GM23248 (cell line): Measurements from ENCODE around the gene CYP4F12. TPM values are rescaled to one million over a fixed set of nuclear protein-coding genes. Genes with fewer than 3 reads are reported as not detected.

Source experiments
- DNase-seq: peaks from one replicate; pipeline ENCODE4 v3.0.0-alpha.2; 2015
- H2AFZ ChIP-seq: fragments of 200-600 bp; sonication (generic); 2 replicates; pipeline ENCODE4 v1.6.1; 2016; ENCODE audit warnings: antibody characterized with exemption
- H3F3A ChIP-seq: fragments of 200-600 bp; sonication (generic); 2 replicates; pipeline ENCODE4 v1.6.1; 2016; ENCODE audit warnings: mild to moderate bottlenecking, antibody characterized with exemption, mixed run types; ENCODE audit not compliant: insufficient read depth
- H3K27ac ChIP-seq: fragments of 200-600 bp; sonication (generic); 2 replicates; pipeline ENCODE4 v1.5.1; 2016; ENCODE audit warnings: mild to moderate bottlenecking
- H3K27me3 ChIP-seq: fragments of 200-600 bp; sonication (generic); replicated peaks from 2 replicates; pipeline ENCODE4 v1.6.1; 2016; ENCODE audit warnings: mild to moderate bottlenecking; ENCODE audit not compliant: insufficient read depth
- H3K36me3 ChIP-seq: fragments of 200-600 bp; sonication (generic); 2 replicates; pipeline ENCODE4 v1.6.1; 2016; ENCODE audit warnings: low read depth, mild to moderate bottlenecking
- H3K4me1 ChIP-seq: fragments of 200-600 bp; sonication (generic); 2 replicates; pipeline ENCODE4 v1.6.1; 2016; ENCODE audit warnings: mild to moderate bottlenecking; ENCODE audit not compliant: insufficient read depth
- H3K4me2 ChIP-seq: fragments of 200-600 bp; sonication (generic); one replicate; pipeline ENCODE4 v1.6.1; 2016; ENCODE audit warnings: mild to moderate bottlenecking; ENCODE audit not compliant: unreplicated experiment
- H3K4me3 ChIP-seq: fragments of 200-600 bp; sonication (generic); 2 replicates; pipeline ENCODE4 v1.5.1; 2016; ENCODE audit warnings: mild to moderate bottlenecking
- H3K79me2 ChIP-seq: fragments of 200-600 bp; sonication (generic); 2 replicates; pipeline ENCODE4 v1.6.1; 2016; ENCODE audit warnings: mild to moderate bottlenecking; ENCODE audit not compliant: insufficient read depth
- H3K9ac ChIP-seq: fragments of 200-600 bp; sonication (generic); 2 replicates; pipeline ENCODE4 v1.6.1; 2016; ENCODE audit warnings: mild to moderate bottlenecking
- H3K9me2 ChIP-seq: fragments of 200-600 bp; sonication (generic); 2 replicates; pipeline ENCODE4 v1.6.1; 2016; ENCODE audit warnings: mixed run types, mild to moderate bottlenecking, moderate library complexity; ENCODE audit not compliant: insufficient read depth
- H3K9me3 ChIP-seq: fragments of 200-600 bp; sonication (generic); one replicate; pipeline ENCODE4 v1.6.1; 2017; ENCODE audit warnings: low read depth
- H4K20me1 ChIP-seq: fragments of 200-600 bp; sonication (generic); 2 replicates; pipeline ENCODE4 v1.6.0; 2016; ENCODE audit not compliant: insufficient read depth
- EZH2 ChIP-seq: fragments of 200-600 bp; sonication (generic); IDR thresholded peaks from 2 replicates; pipeline ENCODE4 v1.6.1; 2018; ENCODE audit warnings: antibody characterized with exemption, mild to moderate bottlenecking; ENCODE audit not compliant: insufficient read depth, poor library complexity, severe bottlenecking
- EZH2phosphoT487 ChIP-seq: fragments of 200-600 bp; sonication (generic); IDR thresholded peaks from 2 replicates; pipeline ENCODE4 v1.6.1; 2018; ENCODE audit warnings: antibody characterized with exemption, moderate library complexity, mild to moderate bottlenecking, low read depth; ENCODE audit not compliant: insufficient read depth
- WGBS, 2 experiments: methylation state at CpG; one replicate each; pipeline ENCODE4 v1.1.6; 2015 to 2017; ENCODE audit warnings: low lambda C conversion rate in 2 of 2, low coverage in 1 of 2; ENCODE audit errors: missing lambda C conversion rate in 2 of 2; 5-methylcytosine and 5-hydroxymethylcytosine counted together
- in situ Hi-C: fragments of 300-500 bp; cut with MboI; formaldehyde crosslinking; loops from 2 replicates; pipeline ENCODE4 v1.15.0; 2020
- polyA plus RNA-seq: library from polyadenylated mRNA; unstranded; fragments of >200 nt; fragmentation: Nextera tagmentation; extraction: Ambion mirVana; gene quantifications from 2 replicates; pipeline ENCODE4 v1.2.1, GENCODE V29; 2016
- total RNA-seq: library from RNA; depleted of rRNA; stranded (reverse); fragments of >200 nt; shearing (Covaris generic); gene quantifications from 2 replicates; pipeline ENCODE4 v1.2.3, GENCODE V29; 2014

The CYP4F12 gene
- total and polyA plus RNA-seq, 2 experiments from 2014 or later = not detected

GRCh38 chr19:15640904-15641597 lies 31.8 kb upstream of the CYP4F12 start:
- Histone ChIP-seq H3K9me3 (no peaks in the 10 kb centered on the region), H3K9ac (no peak overlapping the region), H3K4me1 (no peaks in the 10 kb centered on the region), H3K79me2 (no peaks in the 10 kb centered on the region), H3K36me3 (no peaks in the 10 kb centered on the region), H2AFZ (no peak overlapping the region), H3K27ac (no peak overlapping the region), H3K9me2 (no peaks in the 10 kb centered on the region), H3F3A (no peaks in the 10 kb centered on the region), H3K4me2 (no peak overlapping the region), H4K20me1 (no peaks in the 10 kb centered on the region), H3K4me3 (no peak overlapping the region), H3K27me3 (peaks cover 3% of the 10 kb centered on the region; the same call in 1 of the 2 replicates)
- in situ Hi-C loops = loop anchor here (25.0 kb wide), 2 partner anchors 546 to 746 kb away; partner anchors contain the start of genes AP1M1 and FAM32A
- 41 to 45% methylated on average over 12 of the region's 12 CpGs for WGBS, 2 experiments
- no peak for TF ChIP-seq EZH2
- no peak for TF ChIP-seq EZH2phosphoT487
- peak; percentile 1 for DNase-seq

- no peaks in the 10 kb centered on the region for H3K4me1 ChIP-seq
- no peak overlapping the region for H3K9ac ChIP-seq
- in situ Hi-C loops = loop anchor here (25.0 kb wide), 2 partner anchors 545 to 745 kb away; partner anchors contain the start of genes AP1M1 and FAM32A
- no peaks in the 10 kb centered on the region for H3K9me2 ChIP-seq
- no peaks in the 10 kb centered on the region for H3K79me2 ChIP-seq
- no peak overlapping the region for H2AFZ ChIP-seq
- H3K27ac ChIP-seq = no peak overlapping the region
- no peaks in the 10 kb centered on the region for H4K20me1 ChIP-seq
- no peak overlapping the region for H3K4me2 ChIP-seq
- no peaks in the 10 kb centered on the region for H3F3A ChIP-seq
- DNase-seq = no peak
- no peaks in the 10 kb centered on the region for H3K36me3 ChIP-seq
- H3K27me3 ChIP-seq = peaks cover 3% of the 10 kb centered on the region; the same call in 1 of the 2 replicates
- 20 to 29% methylated on average over 5 of the region's 5 CpGs for WGBS, 2 experiments
- no peak for TF ChIP-seq EZH2
- no peak for TF ChIP-seq EZH2phosphoT487
- no peak overlapping the region for H3K4me3 ChIP-seq
- no peaks in the 10 kb centered on the region for H3K9me3 ChIP-seq
Observed at GRCh38 chr19:15641901-15642491, 30.9 kb upstream of the CYP4F12 start.

- Histone ChIP-seq H2AFZ (no peak overlapping the region), H3K36me3 (no peaks in the 10 kb centered on the region), H3K79me2 (no peaks in the 10 kb centered on the region), H3F3A (no peaks in the 10 kb centered on the region), H3K4me3 (no peak overlapping the region), H3K9me3 (no peaks in the 10 kb centered on the region), H3K9ac (no peak overlapping the region), H4K20me1 (no peaks in the 10 kb centered on the region), H3K4me1 (no peaks in the 10 kb centered on the region), H3K27me3 (no peaks in the 10 kb centered on the region), H3K9me2 (no peaks in the 10 kb centered on the region), H3K27ac (no peak overlapping the region), H3K4me2 (no peak overlapping the region)
- in situ Hi-C loops = loop anchor here (25.0 kb wide), 2 partner anchors 544 to 744 kb away; partner anchors contain the start of genes AP1M1 and FAM32A
- TF ChIP-seq EZH2phosphoT487 (no peak), EZH2 (no peak)
- DNase-seq = no peak
Observed at GRCh38 chr19:15642807-15643206, 30.1 kb upstream of the CYP4F12 start.

- H3K27ac ChIP-seq = no peak overlapping the region
- no peak overlapping the region for H3K4me2 ChIP-seq
- in situ Hi-C loops = loop anchor here (25.0 kb wide), 2 partner anchors 544 to 744 kb away; partner anchors contain the start of genes AP1M1 and FAM32A
- TF ChIP-seq EZH2 = no peak
- no peak for TF ChIP-seq EZH2phosphoT487
- no peaks in the 10 kb centered on the region for H3K9me3 ChIP-seq
- no peaks in the 10 kb centered on the region for H3K9me2 ChIP-seq
- DNase-seq = no peak
- no peaks in the 10 kb centered on the region for H4K20me1 ChIP-seq
- H3K9ac ChIP-seq = no peak overlapping the region
- no peaks in the 10 kb centered on the region for H3K4me1 ChIP-seq
- H3K27me3 ChIP-seq = no peaks in the 10 kb centered on the region
- no peak overlapping the region for H3K4me3 ChIP-seq
- no peaks in the 10 kb centered on the region for H3K36me3 ChIP-seq
- H2AFZ ChIP-seq = no peak overlapping the region
- 35 to 48% methylated on average over 3 of the region's 3 CpGs for WGBS, 2 experiments
- H3K79me2 ChIP-seq = no peaks in the 10 kb centered on the region
- no peaks in the 10 kb centered on the region for H3F3A ChIP-seq
Observed at GRCh38 chr19:15643387-15643786, 29.5 kb upstream of the CYP4F12 start.
